CD4-positive, alpha-beta T cell treated with Interferon gamma for 1 hour (primary cell): Measurements from ENCODE around the gene AK2.
A peak's percentile ranks its signal among the peaks of the same experiment; 100 is the strongest.
"Not testable (repeated sequence)": the region's sequence is repeated elsewhere in the genome, so short reads cannot be mapped to it uniquely, and the experiment has no call there.

Experiments
- DNase-seq: peaks from one replicate; pipeline ENCODE4 v3.0.0-alpha.2; 2020

AK2 gene

DNA sequence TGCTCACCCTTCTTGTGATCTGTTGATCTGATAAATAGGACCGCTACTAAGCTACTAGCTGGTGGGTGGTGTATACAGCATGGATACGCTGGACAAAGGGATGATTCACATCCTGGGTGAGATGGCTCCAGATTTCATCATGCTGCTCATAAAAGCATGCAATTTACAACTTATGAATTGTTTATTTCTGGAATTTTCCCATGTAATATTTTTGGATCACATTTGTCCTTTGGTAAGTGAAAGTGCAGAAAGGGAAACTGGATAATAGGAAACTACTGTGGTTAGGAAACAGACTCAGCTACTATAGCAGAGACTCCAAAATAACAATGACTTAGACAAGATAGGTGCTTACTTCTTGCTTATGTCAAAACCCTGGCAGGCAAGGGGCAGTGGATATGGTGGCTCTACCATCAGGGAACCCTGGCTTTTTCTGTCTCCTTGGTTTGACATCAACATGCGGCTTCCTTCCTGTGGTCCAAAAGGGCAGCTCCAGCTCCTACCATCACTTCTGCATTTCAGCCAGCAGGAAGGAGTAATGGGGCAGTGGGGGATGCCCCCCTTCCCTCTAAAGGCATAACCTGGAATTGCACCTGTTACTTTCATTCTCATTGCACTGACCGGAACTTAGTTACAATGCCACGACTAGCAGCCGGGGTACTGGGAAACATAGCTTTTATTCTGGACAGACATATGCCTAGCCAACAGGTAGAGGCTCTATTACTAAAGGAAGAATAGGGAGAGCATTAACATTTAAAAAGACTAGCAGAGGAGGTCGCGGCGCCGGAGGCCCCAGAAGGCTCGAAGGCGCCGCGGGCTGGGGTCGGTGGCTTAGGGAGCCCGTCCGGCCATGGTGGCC is 13.8 kb upstream of the AK2 start:
- peak; percentile 43 for DNase-seq

DNA sequence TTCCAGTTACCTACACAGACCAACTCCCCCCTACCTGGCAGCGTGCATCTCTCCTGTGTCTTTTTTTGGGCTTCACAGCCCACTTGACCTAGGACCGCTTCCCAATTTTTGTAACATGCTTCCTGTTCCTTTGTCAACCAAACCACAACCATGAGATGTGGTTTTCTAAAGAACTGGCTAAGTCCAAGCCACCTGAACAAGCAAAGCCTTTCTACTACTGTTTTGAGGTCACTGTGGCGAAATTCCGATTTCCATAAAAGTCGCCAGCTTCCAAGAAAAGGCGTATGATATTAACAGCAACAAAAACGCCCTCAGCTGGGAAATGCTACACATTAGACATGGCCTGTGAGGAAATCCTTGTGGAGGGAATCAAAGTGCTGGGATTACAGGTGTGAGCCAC is 12.7 kb upstream of the AK2 start:
- peak; percentile 27 for DNase-seq

GRCh38 chr1:33048426-33048825 is 11.7 kb upstream of the AK2 start:
- DNase-seq = no peak

DNA sequence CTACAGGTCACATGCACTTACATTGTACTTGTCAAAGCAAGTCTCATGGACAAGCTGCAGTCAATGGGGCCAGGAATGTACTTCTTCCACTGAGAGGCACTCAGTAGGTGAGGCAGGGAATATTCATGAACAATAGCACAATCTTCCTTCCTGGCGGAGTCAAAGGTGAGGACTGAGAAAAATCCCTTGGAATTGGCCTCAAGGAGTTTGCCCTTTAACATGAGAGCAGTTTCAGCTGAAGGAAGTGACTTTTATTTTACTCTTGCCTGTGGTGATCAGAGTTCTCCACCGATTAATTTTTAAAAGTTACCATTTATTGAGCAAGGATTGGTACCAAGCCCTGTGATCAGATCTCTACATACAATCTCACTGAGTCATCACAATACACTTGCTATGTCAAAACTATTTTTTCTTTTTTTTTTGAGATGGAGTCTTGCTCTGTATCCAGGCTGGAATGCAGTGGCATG is 11.2 kb upstream of the AK2 start:
- no peak for DNase-seq

DNA sequence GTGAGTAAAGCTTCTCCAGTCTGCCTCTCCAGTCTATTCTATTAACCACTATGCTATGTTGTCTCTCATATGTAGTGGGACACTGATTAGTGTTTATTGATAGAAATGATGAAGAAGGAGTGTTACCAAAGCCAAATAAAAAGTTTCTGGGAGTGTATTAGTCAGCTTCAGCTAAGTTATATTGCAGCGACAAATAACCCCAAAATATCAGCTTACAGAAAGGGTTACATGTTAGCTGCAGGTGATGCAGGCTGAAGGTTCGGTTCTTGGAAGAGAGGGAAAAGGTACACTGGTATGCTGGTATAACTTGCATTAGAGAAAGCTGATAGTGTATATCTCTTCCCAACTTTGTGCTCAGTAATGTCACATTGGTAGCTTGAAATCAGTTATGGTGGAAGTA is 10.6 kb upstream of the AK2 start:
- no peak for DNase-seq

- DNase-seq = not testable (repeated sequence)
Observed at GRCh38 chr1:33046234-33046633, 9.6 kb upstream of the AK2 start.

DNA sequence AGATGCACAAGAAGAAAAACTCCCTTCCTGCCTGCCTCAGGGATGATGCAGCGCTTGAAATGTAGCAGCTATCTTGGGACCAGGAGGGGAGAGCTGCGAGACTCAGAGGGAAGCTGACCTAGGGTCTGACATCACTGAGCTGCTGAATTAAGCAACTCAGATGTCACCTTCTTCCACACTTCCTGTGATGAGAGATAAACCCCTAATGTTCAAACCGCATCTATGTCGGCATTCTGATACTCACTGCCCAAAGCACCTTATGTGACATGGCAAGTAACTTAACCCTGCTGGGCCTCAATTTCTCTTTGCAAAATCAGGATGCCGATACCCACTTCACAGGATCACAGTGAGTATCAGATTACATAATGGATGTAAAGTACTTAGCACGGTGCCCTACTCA is 9.1 kb upstream of the AK2 start:
- peak; percentile 56 for DNase-seq

DNA sequence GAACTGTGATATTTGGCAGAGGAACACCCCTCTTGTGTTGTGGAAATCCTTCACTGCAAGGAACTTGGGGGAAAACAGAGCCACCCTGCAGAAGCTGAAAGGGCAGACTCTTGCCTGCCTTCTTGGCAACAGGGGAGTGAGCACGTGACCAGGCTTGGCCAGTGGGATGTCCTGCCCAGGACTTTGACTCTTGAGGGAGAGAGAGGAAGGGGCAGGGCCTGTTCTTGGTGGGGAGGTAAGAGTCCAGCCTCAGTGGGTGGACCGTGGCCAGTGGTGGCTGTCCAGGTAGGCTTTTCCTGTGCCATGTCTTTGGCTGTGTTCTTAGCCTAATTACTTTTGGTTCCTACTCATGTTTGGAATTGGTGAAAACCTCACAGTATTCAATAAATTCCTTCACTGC is 8.6 kb upstream of the AK2 start:
- peak; percentile 3 for DNase-seq

DNA sequence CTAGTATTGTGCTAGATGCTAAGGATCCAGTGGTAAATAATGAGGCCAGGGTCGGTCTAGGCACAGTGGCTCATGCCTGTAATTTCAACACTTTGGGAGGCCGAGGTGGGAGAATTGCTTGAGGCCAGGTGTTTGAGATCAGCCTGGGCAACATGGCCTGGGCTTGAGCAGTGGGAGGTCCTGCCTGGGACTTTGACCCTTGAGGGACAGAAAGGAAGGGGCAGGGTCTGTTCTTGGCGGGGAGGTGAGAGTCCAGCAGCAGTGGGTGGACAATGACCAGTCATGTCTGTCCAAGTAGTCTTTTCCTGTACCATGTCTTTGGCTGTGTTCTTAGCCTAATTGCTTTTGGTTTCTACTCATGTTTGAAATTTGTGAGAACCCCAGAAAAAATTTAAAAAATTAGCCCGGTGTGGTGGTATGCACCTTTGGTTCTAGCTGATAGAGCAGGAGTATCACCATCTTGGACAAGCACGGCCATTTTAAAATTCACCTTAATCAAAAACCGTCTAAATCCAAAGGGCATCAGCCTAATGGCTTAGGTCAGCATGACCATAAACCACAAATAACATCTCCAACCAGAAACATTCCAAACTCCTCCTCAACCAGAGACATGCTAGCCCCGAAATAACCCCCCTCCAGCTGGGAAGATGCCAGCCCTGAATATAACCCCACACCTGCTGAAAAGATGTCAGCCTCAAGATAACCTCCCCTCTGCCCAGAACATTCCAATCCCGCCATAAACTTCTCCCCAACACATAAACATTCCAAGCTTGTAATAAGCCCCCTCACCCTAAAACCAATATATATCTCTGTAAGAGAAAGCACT is 6.8 kb upstream of the AK2 start:
- no peak for DNase-seq

DNA sequence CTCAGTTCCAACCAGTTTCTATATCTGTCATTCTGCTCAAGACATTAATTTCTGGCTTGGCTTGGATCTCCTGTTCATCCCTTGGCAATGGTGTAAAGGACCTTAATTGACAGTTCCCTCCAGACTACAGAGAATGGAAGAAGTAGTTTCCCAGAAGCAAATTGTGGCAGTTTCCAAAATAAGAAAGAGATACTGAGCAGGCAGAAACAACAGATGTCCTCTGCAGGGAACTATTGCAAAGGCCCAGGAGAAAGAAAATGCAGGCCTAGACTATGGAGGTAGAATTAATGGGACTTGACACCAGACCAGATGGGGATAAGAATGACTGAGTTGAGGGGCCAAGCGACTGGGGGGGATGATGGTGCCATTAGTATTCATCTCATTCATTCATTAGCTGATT is 6.1 kb upstream of the AK2 start:
- DNase-seq = no peak

DNA sequence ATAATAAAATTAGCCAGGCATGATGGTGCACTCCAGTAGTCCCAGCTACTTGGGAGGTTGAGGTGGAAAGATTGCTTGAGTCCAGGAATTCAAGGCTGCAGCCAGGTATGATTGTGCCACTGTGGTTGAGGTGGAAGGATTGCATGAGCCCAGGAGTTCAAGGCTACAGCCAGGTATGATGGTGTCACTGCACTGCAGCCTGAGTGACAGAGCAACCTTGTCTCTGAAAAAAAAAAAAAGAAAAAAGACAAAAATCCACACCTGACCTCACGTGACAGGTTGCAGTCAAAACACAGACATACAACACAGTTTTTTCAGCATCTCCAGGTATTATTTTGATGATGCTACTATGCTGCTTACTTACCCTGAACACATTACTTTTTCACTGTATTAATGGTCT is 4.3 kb upstream of the AK2 start:
- no peak for DNase-seq

GRCh38 chr1:33039840-33040239 is 3.2 kb upstream of the AK2 start:
- DNase-seq = peak; percentile 37

DNA sequence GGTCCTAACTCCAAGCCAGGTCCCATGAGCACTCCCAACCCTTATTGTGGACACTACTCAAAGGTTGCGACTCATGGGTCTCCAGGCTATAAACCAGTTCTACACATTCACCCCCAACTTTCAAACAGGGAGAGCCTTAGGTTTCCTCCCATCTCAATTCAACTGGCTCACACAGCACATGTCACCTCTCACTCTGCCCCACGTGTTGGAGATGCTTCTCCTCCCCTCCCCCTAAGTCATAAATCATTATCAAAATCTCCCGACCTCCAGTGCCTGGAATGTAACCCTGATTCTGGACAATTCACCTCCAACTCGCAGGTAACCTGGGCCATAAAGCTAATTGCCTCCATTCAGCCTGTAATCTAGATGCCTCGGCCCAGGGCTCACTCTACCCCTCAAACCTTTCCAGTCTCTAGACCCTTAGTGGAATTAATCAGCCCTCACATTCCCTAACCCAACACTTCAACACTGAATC is 595 bp downstream of the AK2 start:
- no peak for DNase-seq

DNA sequence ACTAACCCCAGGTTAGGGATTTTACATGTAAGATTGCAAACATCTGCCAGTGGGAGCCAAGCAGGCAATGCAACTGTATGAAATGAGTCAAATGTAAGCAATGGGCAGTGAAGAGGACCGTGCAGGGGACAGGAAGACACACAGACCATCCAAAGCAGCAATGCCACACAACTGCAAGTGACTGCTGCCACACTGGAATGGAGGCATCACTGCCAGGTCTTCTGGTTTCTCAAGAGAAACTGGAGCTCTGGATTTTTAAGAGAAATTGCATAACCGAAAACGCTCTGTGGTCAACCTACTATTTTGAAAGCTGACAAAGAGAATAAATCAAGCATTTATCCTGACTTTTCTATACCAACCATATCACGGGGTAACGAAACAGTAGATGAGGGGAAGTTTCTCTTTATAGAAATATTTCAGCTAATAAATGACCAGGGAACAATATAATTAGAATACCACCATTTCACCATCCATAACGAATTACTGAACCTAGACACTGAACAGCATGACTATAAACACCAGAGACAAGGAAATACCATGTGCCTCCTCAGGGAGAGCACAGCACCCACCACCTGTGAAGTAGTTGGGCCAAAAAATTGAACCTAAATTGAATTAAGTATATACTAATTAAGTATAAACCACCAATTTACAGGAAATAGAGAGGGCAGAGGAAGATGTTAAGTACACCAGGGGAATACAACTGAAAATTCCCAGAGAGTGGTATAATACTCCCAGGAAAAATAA is 4.4 kb downstream of the AK2 start:
- DNase-seq = no peak

GRCh38 chr1:33031506-33031905 is 5.2 kb downstream of the AK2 start:
- no peak for DNase-seq

DNA sequence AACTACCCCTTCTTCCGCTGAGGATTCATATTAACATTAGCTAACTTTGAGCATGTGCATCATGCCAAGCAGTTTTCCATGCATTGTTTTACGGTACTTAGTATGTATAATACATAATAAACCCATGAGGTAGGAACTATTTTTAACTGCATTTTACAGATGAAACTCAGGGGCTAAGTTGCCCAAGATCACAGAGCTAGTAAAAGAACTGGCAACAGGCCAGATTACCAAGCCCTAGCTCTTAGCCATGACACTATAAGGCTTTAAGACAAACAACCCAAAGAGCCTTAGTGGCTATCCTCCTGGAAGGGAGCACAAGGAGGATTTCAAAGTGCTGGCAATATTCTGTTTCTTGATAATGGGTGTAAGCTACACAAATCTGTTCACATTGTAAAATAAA is 6.1 kb downstream of the AK2 start:
- DNase-seq = no peak

DNA sequence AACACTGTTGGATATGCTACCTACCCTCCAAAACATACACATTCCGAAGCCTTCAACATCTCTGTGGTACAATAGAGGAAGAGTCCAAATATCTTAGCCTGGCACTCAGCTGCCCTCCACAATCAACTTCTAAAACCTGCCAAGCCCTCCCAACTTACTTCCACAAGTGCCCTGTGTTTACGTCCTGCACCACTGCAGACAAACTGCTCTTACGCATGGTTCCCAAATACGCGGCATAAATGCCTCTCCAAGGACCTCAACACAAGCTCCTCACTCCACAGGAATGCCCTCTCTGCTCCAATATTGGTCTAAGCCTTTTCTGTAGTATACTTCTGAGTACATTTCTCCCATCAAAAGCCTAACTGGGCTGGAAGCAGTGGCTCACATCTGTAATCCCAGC is 6.8 kb downstream of the AK2 start:
- DNase-seq = no peak

- DNase-seq = no peak
Observed at GRCh38 chr1:33029209-33029608, 7.5 kb downstream of the AK2 start.

- no peak for DNase-seq
Observed at GRCh38 chr1:33025761-33026160, 10.9 kb downstream of the AK2 start.

- DNase-seq = no peak
Observed at GRCh38 chr1:33025180-33025569, 11.5 kb downstream of the AK2 start.

DNA sequence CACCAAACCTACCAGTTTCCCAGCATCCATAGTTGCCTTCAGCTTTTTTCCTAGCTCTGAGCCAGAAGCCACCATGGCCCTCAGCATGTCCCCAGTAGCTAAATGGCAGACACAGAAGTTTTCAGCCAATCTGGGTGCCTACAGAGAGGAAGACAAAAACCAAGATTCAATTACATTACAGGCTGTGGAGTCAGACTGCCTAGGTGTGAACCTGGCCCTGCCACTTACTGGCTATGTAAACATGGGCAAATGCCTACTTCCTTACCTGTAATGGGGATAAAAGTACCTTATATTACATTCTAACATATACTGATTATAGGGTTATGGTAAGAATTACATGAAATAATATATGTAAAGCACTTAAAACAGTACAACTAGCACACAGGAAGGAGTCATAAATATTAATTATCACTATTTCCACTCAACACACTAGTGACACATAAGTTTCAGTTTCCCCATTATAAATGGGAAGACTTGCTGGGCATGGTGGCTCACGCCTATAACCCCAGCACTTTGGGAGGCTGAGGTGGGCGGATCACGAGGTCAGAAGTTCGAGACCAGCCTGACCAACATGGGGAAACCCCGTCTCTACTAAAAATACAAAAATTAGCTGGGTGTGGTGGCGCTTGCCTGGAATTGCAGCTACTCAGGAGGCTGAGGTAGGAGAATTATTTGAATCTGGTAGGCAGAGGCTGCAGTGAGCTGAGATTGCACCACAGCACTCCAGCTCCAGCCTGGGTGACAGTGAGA is 12.1 kb downstream of the AK2 start:
- DNase-seq = peak; percentile 37

DNA sequence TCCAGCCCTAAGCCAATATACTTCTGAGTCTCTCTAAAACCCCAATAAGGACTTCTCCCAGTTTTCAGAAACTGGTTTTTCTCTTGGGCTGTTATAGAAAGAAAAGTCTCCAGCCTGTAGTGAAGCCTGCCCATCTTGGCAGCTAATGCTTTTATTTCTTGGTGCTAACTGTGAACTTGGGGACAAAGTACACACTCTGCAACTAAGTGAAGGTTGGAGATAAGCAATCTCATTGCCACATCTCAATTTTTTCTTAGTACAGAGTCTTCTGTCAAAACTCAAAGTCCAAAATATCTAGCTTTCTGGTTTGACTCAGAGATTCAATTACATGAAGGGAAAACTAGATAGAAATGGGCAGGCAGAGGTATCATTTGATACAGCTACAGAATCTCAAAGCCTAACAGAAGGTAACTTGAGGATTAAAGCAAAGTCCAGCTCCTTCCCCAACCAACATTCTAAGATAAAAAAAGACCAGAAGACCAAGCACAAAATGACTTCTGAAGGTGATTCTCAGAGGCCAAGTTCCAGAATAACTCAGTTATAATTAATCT is 14.0 kb downstream of the AK2 start:
- DNase-seq = no peak
